Right lobe of liver (tissue), 4 donors: Measurements from ENCODE around the gene CPLX4.

Experiments used
- POLR2A ChIP-seq: fragments of 450-650 bp; IDR thresholded peaks from one replicate; pipeline ENCODE4 v1.6.1; 2017; ENCODE audit warnings: antibody characterized with exemption, mild to moderate bottlenecking
- TF ChIP-seq, protein P1 (sequence below), 4 donors: fragments of 200-600 bp in 3 of 4; fragments of 450-650 bp in 1 of 4; IDR thresholded peaks; one replicate each; pipeline versions ENCODE4 v1.5.1 to v1.8.0; 2016 to 2022; ENCODE audit warnings: antibody characterized with exemption in 4 of 4, mild to moderate bottlenecking in 2 of 4
- donor health status: DM: no; HTN: no; CAD: no.
- donor health status: DM: no; HTN: no; CAD: no.
- donor health status: DM: no; HTN: yes; CAD: no.

DNA sequence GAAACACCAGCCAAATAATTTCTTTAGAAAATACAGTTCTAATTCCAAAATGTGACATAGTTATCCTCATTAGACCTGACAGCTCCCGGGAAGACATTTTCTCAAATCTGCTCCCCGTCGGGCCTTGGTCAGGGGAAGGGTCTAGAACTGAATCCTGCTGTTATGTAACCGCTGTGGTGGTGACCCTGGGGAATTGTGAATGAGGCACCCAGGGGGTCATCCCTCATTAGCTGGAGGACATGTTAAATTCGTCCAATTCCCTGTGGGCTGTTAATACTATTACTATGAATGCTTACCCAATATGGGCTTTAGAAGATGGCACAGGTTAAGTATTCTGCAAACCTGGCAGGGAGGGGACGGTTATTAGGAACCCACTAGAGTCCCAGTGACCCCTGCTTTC lies 11.8 kb downstream of the CPLX4 start:
- TF ChIP-seq, protein P1, sequence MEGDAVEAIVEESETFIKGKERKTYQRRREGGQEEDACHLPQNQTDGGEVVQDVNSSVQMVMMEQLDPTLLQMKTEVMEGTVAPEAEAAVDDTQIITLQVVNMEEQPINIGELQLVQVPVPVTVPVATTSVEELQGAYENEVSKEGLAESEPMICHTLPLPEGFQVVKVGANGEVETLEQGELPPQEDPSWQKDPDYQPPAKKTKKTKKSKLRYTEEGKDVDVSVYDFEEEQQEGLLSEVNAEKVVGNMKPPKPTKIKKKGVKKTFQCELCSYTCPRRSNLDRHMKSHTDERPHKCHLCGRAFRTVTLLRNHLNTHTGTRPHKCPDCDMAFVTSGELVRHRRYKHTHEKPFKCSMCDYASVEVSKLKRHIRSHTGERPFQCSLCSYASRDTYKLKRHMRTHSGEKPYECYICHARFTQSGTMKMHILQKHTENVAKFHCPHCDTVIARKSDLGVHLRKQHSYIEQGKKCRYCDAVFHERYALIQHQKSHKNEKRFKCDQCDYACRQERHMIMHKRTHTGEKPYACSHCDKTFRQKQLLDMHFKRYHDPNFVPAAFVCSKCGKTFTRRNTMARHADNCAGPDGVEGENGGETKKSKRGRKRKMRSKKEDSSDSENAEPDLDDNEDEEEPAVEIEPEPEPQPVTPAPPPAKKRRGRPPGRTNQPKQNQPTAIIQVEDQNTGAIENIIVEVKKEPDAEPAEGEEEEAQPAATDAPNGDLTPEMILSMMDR (IDR thresholded peaks at IDR 0.05), result no peak
- TF ChIP-seq POLR2A, result no peak
